ENCODE data around the gene DLG3. TPM values are rescaled to one million over a fixed set of nuclear protein-coding genes. Genes with fewer than 3 reads are reported as not detected.
A peak's percentile ranks its signal among the peaks of the same experiment; 100 is the strongest.

The DLG3 gene
- total RNA-seq, 1 donor from 2014 or later, result 107 TPM

DNA sequence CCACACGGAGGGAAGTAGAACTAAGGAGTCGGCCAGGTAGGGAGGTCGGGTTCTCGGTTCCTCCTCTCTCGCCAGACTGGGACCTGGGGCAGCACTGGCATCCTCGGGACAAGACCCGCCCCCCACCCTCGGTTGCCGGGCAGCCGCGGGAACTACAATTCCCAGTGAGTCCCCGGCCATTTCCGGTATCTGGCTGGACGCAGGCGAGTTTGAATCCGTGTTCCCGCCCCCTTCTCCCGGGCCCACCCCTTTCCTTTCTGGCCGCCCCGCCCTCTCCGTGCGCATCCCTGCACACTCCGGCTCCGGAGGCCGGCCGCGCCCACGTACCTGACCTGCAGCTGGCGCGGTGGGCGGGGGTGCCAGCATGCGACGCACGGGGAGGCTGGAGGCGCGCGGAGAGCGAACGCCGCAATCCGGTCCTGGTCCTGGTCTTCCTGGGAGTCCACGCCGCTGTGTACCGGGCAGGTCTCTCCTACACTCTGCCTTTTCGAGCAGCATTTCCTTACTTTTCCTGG lies 10.2 kb upstream of the DLG3 start:
- TF ChIP-seq, protein P1, sequence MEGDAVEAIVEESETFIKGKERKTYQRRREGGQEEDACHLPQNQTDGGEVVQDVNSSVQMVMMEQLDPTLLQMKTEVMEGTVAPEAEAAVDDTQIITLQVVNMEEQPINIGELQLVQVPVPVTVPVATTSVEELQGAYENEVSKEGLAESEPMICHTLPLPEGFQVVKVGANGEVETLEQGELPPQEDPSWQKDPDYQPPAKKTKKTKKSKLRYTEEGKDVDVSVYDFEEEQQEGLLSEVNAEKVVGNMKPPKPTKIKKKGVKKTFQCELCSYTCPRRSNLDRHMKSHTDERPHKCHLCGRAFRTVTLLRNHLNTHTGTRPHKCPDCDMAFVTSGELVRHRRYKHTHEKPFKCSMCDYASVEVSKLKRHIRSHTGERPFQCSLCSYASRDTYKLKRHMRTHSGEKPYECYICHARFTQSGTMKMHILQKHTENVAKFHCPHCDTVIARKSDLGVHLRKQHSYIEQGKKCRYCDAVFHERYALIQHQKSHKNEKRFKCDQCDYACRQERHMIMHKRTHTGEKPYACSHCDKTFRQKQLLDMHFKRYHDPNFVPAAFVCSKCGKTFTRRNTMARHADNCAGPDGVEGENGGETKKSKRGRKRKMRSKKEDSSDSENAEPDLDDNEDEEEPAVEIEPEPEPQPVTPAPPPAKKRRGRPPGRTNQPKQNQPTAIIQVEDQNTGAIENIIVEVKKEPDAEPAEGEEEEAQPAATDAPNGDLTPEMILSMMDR (IDR thresholded peaks at IDR 0.05; ENCODE audit: unreplicated experiment), result no peak
- H3K9me3 Mint-ChIP-seq (ENCODE audit: low read depth), result peaks cover 15% of the 10 kb centered on the region
- peaks cover 1% of the 10 kb centered on the region for H3K36me3 Mint-ChIP-seq (ENCODE audit: insufficient read depth)
- peak; percentile 65 for DNase-seq (ENCODE audit: low spot score, unreplicated experiment)
- H3K4me3 Mint-ChIP-seq (ENCODE audit: low read depth), result peak overlapping the region; percentile 92
- peak overlapping the region; percentile 98 for H3K27ac Mint-ChIP-seq
- peaks cover 16% of the 10 kb centered on the region for H3K4me1 Mint-ChIP-seq (ENCODE audit: low read depth)
- peaks cover 2% of the 10 kb centered on the region for H3K27me3 Mint-ChIP-seq

DNA sequence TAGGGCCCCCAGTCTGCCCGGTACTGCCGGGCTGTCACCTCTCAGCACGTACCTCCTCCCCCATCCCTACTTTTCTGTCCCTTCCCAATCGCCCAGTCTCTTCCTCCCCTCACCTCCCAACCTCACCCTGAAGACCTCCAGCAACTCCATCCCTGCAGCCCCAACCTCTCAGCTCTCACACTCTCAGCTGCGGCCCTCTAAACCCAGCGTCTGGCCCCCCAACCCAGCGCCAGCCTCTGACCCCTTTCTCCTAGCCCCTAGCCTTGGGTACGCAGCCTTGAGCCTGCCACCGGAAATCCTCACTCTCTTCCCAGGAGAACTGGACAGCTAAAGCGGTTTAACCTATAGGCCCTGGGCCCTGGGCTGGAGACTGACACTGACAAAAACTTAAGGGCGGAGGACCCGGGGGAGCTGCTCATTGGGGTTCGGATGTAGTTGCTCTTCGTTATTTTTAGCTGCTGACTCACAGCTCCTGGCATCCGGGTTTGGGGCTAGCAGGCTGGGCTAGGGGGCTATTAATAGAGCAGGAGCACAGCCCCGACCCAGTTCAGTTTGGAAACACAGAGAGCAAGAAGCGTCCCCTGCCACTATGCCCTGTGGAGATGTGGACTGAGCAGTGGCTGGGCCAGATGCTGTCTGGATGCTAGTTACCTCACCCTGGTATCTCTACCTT lies 9.6 kb upstream of the DLG3 start:
- Mint-ChIP-seq H3K36me3 (ENCODE audit: insufficient read depth) (peaks cover 1% of the 10 kb centered on the region), H3K27me3 (peaks cover 4% of the 10 kb centered on the region), H3K9me3 (ENCODE audit: low read depth) (peaks cover 17% of the 10 kb centered on the region), H3K4me1 (ENCODE audit: low read depth) (peaks cover 16% of the 10 kb centered on the region), H3K4me3 (ENCODE audit: low read depth) (peak overlapping the region; percentile 92), H3K27ac (peak overlapping the region; percentile 59)
- TF ChIP-seq, protein P1 (IDR thresholded peaks at IDR 0.05; ENCODE audit: unreplicated experiment), result no peak
- DNase-seq (ENCODE audit: low spot score, unreplicated experiment), result no peak

DNA sequence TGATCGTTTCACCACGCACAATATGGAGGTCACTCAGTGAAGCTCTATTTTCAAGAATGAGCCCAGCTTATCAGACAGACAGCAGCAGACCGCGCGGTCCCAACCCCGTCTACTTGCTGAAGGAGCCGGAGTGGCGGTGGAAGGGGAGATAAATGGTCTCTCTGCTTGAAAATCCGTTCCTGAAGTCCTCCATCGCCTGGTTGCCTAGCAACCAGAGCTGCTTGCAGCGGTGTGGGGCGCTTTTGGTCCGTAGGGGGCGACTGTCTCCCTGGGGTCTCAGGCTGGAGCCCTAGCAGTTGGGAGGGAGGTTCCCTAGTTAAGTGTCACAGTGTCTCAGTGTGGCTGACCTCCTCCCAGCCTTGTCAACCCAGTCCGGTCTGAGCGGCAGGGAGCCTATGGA lies 8.3 kb upstream of the DLG3 start:
- peak overlapping the region; percentile 6 for H3K4me3 Mint-ChIP-seq (ENCODE audit: low read depth)
- peaks cover 1% of the 10 kb centered on the region for H3K36me3 Mint-ChIP-seq (ENCODE audit: insufficient read depth)
- peaks cover 16% of the 10 kb centered on the region for H3K4me1 Mint-ChIP-seq (ENCODE audit: low read depth)
- H3K27ac Mint-ChIP-seq, result peak overlapping the region; percentile 83
- TF ChIP-seq, protein P1 (IDR thresholded peaks at IDR 0.05; ENCODE audit: unreplicated experiment), result peak; percentile 49
- DNase-seq (ENCODE audit: low spot score, unreplicated experiment), result no peak
- H3K9me3 Mint-ChIP-seq (ENCODE audit: low read depth), result peaks cover 19% of the 10 kb centered on the region
- H3K27me3 Mint-ChIP-seq, result peaks cover 13% of the 10 kb centered on the region

DNA sequence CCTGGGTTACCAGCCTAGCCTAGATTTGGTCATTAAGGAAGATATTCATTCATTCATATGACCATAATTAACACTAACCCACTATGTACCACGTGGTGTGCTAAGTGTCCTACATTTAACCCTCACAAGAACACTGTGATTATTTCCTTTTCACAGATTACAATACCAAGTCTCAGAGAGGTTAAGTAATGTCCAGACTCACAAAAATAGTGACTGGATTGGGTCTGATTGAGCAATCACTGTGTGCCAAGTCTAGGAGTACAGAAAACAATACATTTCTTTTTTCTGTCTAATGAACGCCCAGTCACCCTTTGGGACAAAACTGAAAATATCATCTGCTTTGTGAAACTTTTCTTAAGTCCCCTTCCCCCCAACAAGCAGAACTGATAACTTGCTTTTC lies 7.6 kb upstream of the DLG3 start:
- TF ChIP-seq, protein P1 (IDR thresholded peaks at IDR 0.05; ENCODE audit: unreplicated experiment), result no peak
- H3K36me3 Mint-ChIP-seq (ENCODE audit: insufficient read depth), result peaks cover 1% of the 10 kb centered on the region
- no peak overlapping the region for H3K4me3 Mint-ChIP-seq (ENCODE audit: low read depth)
- DNase-seq (ENCODE audit: low spot score, unreplicated experiment), result no peak
- H3K9me3 Mint-ChIP-seq (ENCODE audit: low read depth), result peaks cover 19% of the 10 kb centered on the region
- H3K27ac Mint-ChIP-seq, result no peak overlapping the region
- peaks cover 20% of the 10 kb centered on the region for H3K27me3 Mint-ChIP-seq
- peaks cover 16% of the 10 kb centered on the region for H3K4me1 Mint-ChIP-seq (ENCODE audit: low read depth)

DNA sequence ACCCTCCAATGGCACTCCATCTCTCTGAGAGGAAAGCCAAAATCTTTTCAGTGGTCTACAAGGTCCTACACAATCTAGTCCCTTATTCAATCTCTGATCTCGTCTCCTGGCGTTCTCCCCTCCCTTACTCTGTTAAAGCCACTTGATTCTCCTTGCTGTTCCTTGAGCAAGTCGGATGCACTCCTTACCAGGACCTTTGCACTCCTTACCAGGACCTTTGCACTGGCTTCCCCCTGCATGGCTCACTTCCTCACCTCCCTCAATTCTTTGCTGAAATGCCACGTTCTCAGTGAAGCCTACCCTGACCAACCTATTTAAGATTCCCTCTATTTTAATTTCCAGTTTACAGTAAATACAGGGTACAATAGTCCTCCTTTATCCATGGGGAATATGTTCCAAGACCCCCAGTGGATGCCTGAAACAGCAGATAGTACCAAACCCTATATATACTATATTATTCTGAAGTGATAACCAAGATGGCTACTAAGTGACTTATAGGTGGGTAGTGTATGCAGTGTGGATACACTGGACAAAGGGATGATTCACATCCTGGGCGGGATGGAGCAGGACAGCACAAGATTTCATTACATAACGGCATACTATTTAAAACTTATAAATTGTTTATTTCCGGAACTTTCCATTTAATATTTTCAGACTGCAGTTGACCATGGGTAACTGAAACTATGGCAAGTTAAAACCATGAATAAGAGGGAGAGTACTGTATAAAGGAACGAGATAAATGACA lies 6.5 kb upstream of the DLG3 start:
- H3K27me3 Mint-ChIP-seq, result peaks cover 31% of the 10 kb centered on the region
- DNase-seq (ENCODE audit: low spot score, unreplicated experiment), result no peak
- H3K4me3 Mint-ChIP-seq (ENCODE audit: low read depth), result no peak overlapping the region
- TF ChIP-seq, protein P1 (IDR thresholded peaks at IDR 0.05; ENCODE audit: unreplicated experiment), result no peak
- peaks cover 18% of the 10 kb centered on the region for H3K9me3 Mint-ChIP-seq (ENCODE audit: low read depth)
- H3K27ac Mint-ChIP-seq, result no peak overlapping the region
- peaks cover 1% of the 10 kb centered on the region for H3K36me3 Mint-ChIP-seq (ENCODE audit: insufficient read depth)
- peaks cover 15% of the 10 kb centered on the region for H3K4me1 Mint-ChIP-seq (ENCODE audit: low read depth)

Data from progenitor cell of endocrine pancreas (in vitro differentiated cells).